Lower leg skin (tissue), 3 donors: ENCODE results near the gene MDFIC2.

Source experiments
- CTCF ChIP-seq, 3 donors: fragments of 450-650 bp; IDR thresholded peaks; one replicate each; pipeline ENCODE4 v1.5.1; 2016; ENCODE audit warnings: antibody characterized with exemption in 3 of 3, mild to moderate bottlenecking in 3 of 3, moderate library complexity in 2 of 3
- POLR2A ChIP-seq, 2 donors: fragments of 450-650 bp; IDR thresholded peaks; one replicate each; pipeline ENCODE4 v1.6.1; 2016 to 2017; ENCODE audit warnings: antibody characterized with exemption in 2 of 2, mild to moderate bottlenecking in 1 of 2, moderate library complexity in 1 of 2

- no peak for TF ChIP-seq POLR2A (IDR thresholded peaks at IDR 0.05)
- no peak for TF ChIP-seq CTCF (IDR thresholded peaks at IDR 0.05)
Measured at GRCh38 chr3:70150599-70150998, 161.8 kb downstream of the MDFIC2 start.
